Gastrocnemius medialis (tissue), 4 donors: Measurements from ENCODE around the gene UGT1A8.

Experiments
- POLR2A ChIP-seq, 2 donors: fragments of 450-650 bp; IDR thresholded peaks; one replicate each; pipeline ENCODE4 v1.6.1; 2017; ENCODE audit warnings: antibody characterized with exemption in 2 of 2, mild to moderate bottlenecking in 2 of 2, moderate library complexity in 2 of 2
- TF ChIP-seq, protein P1 (sequence below), 5 experiments: fragments of 450-650 bp in 3 of 5; fragments of 200-600 bp in 2 of 5; sonication (generic) in 2 of 5; IDR thresholded peaks in 4 of 5; conservative IDR thresholded peaks in 1 of 5; 1 replicate in 4 of 5; 2 replicates in 1 of 5; pipeline ENCODE4 v1.5.1; 2016 to 2019; ENCODE audit warnings: antibody characterized with exemption in 5 of 5, mild to moderate bottlenecking in 3 of 5, moderate library complexity in 3 of 5

DNA sequence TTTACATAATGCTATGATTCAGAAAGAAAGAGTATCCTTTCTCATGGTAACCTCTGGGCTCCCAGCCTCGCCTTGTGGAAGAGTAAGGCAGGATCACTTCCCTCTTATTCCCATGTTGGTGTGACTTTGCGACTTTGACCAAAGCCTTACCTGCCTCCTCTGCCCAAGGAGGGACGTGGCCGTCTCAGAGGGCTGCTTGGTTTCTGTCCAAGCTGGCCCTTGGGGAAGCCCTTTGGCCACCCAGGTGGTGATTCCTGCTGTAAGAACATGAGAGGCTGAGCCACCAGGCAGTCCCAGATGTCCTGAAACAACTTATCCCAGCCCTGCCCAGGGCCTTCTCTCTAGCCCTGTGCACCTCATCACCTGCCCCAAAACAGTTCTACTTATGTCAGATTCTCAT, 81.3 kb downstream of the UGT1A8 start:
- TF ChIP-seq, protein P1, sequence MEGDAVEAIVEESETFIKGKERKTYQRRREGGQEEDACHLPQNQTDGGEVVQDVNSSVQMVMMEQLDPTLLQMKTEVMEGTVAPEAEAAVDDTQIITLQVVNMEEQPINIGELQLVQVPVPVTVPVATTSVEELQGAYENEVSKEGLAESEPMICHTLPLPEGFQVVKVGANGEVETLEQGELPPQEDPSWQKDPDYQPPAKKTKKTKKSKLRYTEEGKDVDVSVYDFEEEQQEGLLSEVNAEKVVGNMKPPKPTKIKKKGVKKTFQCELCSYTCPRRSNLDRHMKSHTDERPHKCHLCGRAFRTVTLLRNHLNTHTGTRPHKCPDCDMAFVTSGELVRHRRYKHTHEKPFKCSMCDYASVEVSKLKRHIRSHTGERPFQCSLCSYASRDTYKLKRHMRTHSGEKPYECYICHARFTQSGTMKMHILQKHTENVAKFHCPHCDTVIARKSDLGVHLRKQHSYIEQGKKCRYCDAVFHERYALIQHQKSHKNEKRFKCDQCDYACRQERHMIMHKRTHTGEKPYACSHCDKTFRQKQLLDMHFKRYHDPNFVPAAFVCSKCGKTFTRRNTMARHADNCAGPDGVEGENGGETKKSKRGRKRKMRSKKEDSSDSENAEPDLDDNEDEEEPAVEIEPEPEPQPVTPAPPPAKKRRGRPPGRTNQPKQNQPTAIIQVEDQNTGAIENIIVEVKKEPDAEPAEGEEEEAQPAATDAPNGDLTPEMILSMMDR (IDR thresholded peaks at IDR 0.05 in 4 of 5, conservative IDR thresholded peaks at IDR 0.05 in 1 of 5): no peak
- TF ChIP-seq POLR2A (IDR thresholded peaks at IDR 0.05): no peak
